ENCODE data around the gene NRBP1. TPM values are rescaled to one million over a fixed set of nuclear protein-coding genes. Genes with fewer than 3 reads are reported as not detected.

Gene NRBP1
- total and polyA plus RNA-seq, 2 of the 8 experiments (the other 6 are each of a cell fraction or from before 2014, with no cell fraction given) = 115 to 145 TPM

- H3K56ac ChIP-seq (replicated peaks; ENCODE audit: insufficient read length, low read depth, low read length) = no peak overlapping the region
- H3K79me1 ChIP-seq (ENCODE audit: low read depth, low read length) = no peaks in the 10 kb centered on the region; the same call in 1 of the 2 replicates
- no peaks in the 10 kb centered on the region for H3K27me3 ChIP-seq (replicated peaks in 1 of 4; ENCODE audit: control insufficient read depth in 3 of 4, extremely low read depth in 1 of 4, insufficient read depth in 3 of 4, low read length in 3 of 4)
- no peak overlapping the region for H4K8ac ChIP-seq (ENCODE audit: extremely low read depth, insufficient read depth, low read length)
- H2AK5ac ChIP-seq (ENCODE audit: low read depth, low read length) = no peak overlapping the region
- H3K9me3 ChIP-seq (ENCODE audit: insufficient read depth in 2 of 2, low read depth in 1 of 2, low read length in 1 of 2) = no peaks in the 10 kb centered on the region
- no peak overlapping the region for H2BK12ac ChIP-seq (ENCODE audit: low read depth, low read length)
- no peak overlapping the region for H4K5ac ChIP-seq (ENCODE audit: insufficient read length, low read depth, low read length)
- H3K4me2 ChIP-seq (ENCODE audit: insufficient read depth in 1 of 2, low read depth in 2 of 2, low read length in 2 of 2) = no peak overlapping the region
- no peak overlapping the region for H3K23ac ChIP-seq (ENCODE audit: insufficient read length)
- DNase-seq (ENCODE audit: low read depth in 1 of 2, low spot score in 2 of 2) = no peak
- H3K27ac ChIP-seq (ENCODE audit: low read depth, low read length) = no peak overlapping the region
- no peak overlapping the region for H2AFZ ChIP-seq (ENCODE audit: low read length)
- H3K14ac ChIP-seq (ENCODE audit: insufficient read length) = no peak overlapping the region
- H3K4me3 ChIP-seq (ENCODE audit: extremely low read depth in 1 of 4, insufficient read depth in 2 of 4, low read depth in 3 of 4, low read length in 4 of 4) = no peak overlapping the region
- H3K36me3 ChIP-seq (ENCODE audit: control insufficient read depth in 2 of 4, insufficient read depth in 4 of 4, low read length in 3 of 4) = peaks cover 3 to 23% (median 9%) of the 10 kb centered on the region in 4 experiments; a peak in 7 of 8 replicates
- H2BK15ac ChIP-seq (ENCODE audit: low read length) = no peak overlapping the region
- WGBS, 2 experiments (ENCODE audit: extremely low coverage in 1 of 2, insufficient coverage in 1 of 2, insufficient read length in 1 of 2, insufficient replicate concordance in 2 of 2, low coverage in 1 of 2, low lambda C conversion rate in 2 of 2, missing lambda C conversion rate in 1 of 2) = 95% methylated on average over 8 of the region's 8 CpGs; no CpG with 5 or more reads in 1 of the 2 experiments
- FAIRE-seq = no peak
- no peak overlapping the region for H3K9ac ChIP-seq (replicated peaks in 1 of 4; ENCODE audit: extremely low read depth in 1 of 4, low read depth in 3 of 4, low read length in 3 of 4)
- no peak overlapping the region for H2BK5ac ChIP-seq (ENCODE audit: low read depth, low read length)
- H4K20me1 ChIP-seq (replicated peaks in 1 of 2; ENCODE audit: control insufficient read depth in 1 of 2, insufficient read depth in 2 of 2, low read length in 2 of 2) = no peaks in the 10 kb centered on the region
- H3K4me1 ChIP-seq (replicated peaks in 1 of 4; ENCODE audit: control insufficient read depth in 3 of 4, insufficient read depth in 4 of 4, low read length in 3 of 4) = peaks cover 0 to 14% (median 8%) of the 10 kb centered on the region in 4 experiments; a peak in 5 of 7 replicates
- H3K23me2 ChIP-seq (ENCODE audit: low read depth, low read length) = peaks cover 8% of the 10 kb centered on the region
- no peak overlapping the region for H3K4ac ChIP-seq (replicated peaks; ENCODE audit: insufficient read length, low read depth, low read length)
- no peak overlapping the region for H3K18ac ChIP-seq (ENCODE audit: extremely low read depth, low read length)
- no peaks in the 10 kb centered on the region for H3K79me2 ChIP-seq (ENCODE audit: control insufficient read depth in 1 of 2, insufficient read depth in 2 of 2, low read length in 2 of 2)
- H2BK120ac ChIP-seq (replicated peaks; ENCODE audit: low read depth, low read length) = no peak overlapping the region
- CTCF ChIA-PET (ENCODE audit: partially characterized antibody) = no interaction called here
- H4K91ac ChIP-seq (replicated peaks; ENCODE audit: insufficient read length, low read length) = no peak overlapping the region
- no peak overlapping the region for H2BK20ac ChIP-seq (ENCODE audit: low read length)
- POLR2A ChIA-PET (ENCODE audit: partially characterized antibody) = interaction anchor here (0.6 to 1.5 kb wide), 6 partner anchors 10 to 224 kb away, joined by 3 to 10 read pairs (median 4); partner anchors contain the start of genes GTF3C2, NRBP1 and PPM1G
Measured at GRCh38 chr2:27445615-27446014, 17.2 kb downstream of the NRBP1 start.

Measured in H1 (cell line).